NCI-H146 treated with DMSO at 0.1 percent for 48 hours (cell line): ENCODE measurements around the gene HSPA9.

Source experiments
- DNase-seq: peaks from one replicate; lab custom pipeline; 2025; ENCODE audit not compliant: unreplicated experiment; lab: John Stamatoyannopoulos, UW

The HSPA9 gene

GRCh38 chr5:138564242-138564641 is 11.0 kb downstream of the HSPA9 start:
- no peak for DNase-seq

DNA sequence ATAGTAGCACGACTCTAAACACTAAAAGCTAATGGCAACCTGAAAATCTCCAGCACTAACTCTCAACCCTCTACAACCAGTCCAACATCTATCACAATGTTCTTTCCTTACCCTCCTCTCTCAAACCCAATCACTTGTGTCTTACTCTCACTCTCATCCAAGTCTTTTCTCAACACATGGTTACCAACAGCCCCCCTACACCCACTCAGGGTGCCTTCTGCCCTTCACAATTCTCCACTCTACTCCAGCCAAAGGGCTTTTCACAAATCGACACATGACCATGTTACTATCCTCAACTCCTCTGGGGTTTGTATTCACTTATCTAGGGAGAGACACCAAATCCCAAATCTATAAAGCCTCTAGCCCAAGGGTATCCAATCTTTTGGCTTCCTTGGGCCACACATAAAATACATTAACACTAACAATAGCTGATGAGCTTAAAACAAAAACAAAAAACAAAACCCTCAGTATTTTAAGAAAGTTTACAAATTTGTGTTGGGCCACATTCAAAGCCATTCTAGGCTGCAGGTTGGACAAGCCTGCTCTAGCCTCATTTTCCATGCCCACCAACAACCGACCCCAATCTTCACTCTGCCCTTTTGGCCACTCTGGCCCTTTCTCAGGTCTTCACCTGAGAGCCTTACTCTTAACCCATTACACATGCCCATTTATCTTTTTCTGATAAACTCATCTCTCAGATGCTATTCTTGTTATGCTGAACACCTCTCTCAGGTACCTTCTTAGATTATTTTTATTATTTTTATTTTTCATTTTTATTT is 11.7 kb downstream of the HSPA9 start:
- no peak for DNase-seq

- DNase-seq = no peak
These were observed 14.2 kb downstream of the HSPA9 start for GRCh38 chr5:138560971-138561370.

DNA sequence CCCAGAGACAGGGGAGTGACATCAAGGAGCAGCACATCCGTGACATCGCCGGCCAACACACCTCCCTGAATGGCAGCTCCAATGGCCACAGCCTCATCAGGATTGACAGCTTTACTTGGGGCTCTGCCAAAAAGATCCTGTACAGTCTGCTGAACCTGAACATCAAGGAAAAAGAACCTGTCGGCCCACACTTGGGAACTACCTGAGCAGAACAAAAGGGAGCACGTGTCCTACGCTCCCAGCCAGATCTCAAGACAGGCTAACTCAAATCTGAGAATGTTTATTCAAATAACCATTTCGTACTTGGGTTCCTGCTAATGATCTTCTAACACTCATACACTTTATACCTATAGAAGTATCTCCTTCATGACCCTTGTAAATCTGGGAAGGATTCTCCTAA is 15.3 kb downstream of the HSPA9 start:
- DNase-seq = no peak

GRCh38 chr5:138557677-138558076 is 17.5 kb downstream of the HSPA9 start:
- no peak for DNase-seq

DNA sequence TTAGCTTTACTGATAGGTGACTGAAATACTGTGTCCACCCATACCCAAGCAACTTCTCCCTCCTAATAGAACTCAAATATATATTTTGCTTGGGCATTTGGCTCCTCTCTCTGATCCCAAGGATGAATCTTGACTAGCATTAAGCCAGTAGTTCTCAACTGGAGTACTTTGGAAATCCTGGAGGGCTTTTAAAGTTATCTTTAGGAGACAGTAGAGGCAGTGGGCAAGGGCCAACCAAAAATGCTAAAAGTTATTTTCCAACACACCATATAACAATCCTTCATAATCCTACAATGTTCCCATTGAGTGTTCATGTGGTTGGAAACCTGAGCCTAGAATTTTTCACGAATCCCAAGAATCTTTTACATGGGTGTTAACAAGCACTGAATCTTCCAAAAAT is 21.1 kb downstream of the HSPA9 start:
- no peak for DNase-seq

GRCh38 chr5:138553437-138554095 is 21.6 kb downstream of the HSPA9 start:
- no peak for DNase-seq

- no peak for DNase-seq
These were observed 22.5 kb downstream of the HSPA9 start for GRCh38 chr5:138552657-138553056.

- no peak for DNase-seq
These were observed 25.8 kb downstream of the HSPA9 start for GRCh38 chr5:138549414-138549813.

DNA sequence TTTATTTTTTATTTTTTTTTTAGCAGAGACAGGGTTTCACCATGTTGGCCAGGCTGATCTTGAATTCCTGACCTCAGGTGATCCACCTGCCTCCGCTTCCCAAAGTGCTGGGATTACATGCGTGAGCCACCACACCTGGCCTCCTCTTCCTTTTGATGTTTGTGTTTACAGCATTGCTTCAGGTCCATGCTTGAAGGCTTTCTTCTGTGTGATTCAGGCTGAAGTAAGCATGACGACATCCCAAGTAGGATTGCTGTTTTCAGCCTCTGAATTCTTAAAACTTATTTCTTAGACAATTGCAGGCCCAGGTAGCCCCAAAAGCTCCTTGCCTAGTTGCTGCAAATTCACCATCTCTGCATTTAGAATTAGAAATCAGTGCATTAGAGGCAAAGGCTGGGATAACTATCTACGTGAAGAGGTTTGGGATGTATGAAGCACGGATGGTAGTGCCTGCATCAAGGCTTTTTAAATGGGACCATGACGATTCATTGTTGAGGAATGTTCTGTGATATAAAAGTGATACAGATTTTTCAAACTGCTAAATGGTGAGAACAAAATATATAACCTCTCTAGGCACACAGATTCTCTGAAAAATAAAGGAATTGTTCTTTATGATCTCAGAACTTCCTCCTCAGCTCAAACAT is 29.2 kb downstream of the HSPA9 start:
- no peak for DNase-seq

DNA sequence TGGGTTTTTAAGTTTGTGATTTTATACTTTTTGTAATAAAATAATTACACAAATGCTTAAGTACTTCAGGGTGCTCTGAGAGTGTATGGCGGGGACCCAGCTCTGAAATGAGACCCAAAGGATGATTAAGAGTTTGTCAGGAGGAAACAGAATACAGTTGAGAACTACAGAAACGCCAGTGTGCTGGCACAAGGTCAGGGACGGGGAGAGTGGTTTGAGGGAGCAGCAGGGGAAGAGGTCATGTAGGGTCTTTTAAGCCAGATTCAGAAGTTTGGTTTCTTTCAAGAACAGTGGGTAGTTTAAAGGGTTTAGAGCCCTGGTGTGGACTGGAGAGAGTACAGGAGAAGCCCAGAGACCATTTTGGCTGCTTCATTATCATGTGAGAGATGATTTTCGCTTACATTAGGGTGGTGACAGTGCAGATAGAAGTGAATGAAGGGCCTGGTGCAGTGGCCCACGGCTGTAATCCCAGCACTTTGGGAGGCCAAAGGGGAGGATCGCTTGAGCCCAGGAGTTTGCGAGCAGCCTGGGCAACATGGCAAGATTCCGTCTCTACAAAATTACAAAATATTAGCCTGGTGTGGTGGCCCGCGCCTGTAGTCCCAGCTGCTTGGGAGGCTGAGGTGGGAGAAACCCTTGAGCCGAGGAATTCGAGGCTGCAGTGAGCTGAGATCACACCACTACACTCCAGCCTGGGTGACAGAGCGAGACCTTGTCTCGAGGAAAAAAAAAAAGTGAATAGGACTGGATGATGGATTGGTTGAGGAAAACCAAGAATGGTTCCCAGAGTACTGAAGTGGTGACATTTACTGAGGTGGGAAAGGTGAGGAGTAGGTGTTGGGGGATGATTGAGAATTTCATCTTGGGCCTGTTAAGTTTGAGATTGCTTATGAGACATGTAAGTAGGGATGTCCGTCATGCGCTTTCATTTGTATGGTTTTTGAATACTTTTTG is 30.7 kb downstream of the HSPA9 start:
- no peak for DNase-seq

GRCh38 chr5:138543730-138544104 is 31.5 kb downstream of the HSPA9 start:
- peak; percentile 56 for DNase-seq

DNA sequence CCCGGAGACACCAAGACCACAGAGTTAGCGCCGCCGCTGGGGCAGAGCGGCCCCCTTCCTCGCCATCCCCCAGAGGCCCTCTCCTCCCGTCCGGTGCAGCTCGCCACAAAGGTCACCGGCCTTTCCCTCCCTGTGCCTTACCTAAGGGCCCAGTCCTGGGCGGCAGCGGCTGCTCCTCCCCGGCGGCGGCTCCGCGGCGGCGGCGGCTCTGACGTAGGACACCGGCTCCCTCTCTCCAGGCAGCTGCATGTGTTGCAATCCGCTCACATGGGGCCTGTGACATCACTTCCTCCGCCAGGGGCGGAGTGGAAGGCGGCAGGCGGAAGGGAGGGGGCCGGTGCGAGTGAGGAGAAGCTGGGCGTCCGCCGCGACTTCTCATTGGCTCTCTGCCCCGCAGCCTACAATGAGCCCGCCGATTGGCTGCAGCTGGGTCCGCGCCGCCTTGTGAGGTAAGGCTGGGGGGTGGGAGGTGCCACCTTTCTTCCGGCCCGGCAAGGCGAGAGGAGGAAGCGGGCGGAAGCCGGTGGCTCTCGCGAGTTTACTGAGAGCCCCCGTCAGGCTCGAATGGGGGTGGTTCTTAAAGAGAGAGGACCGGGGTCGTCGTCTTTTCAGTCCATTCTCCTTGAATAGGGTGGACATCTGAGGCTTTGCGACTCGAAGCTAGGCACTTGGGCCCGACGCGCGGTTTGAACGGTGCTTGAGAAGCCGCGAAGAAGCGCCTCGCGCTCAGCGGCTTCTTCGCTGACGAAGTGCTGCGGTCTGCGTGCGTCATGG is 32.1 kb downstream of the HSPA9 start, which contains the start of gene ETF1:
Gene ETF1 (minus strand): TSS at position 281 of the 774 bp plus-strand sequence. CDS start 318 bp downstream, outside the sequence.
- peak; percentile 91 for DNase-seq

- DNase-seq = no peak
These were observed 32.8 kb downstream of the HSPA9 start for GRCh38 chr5:138542180-138542955.

DNA sequence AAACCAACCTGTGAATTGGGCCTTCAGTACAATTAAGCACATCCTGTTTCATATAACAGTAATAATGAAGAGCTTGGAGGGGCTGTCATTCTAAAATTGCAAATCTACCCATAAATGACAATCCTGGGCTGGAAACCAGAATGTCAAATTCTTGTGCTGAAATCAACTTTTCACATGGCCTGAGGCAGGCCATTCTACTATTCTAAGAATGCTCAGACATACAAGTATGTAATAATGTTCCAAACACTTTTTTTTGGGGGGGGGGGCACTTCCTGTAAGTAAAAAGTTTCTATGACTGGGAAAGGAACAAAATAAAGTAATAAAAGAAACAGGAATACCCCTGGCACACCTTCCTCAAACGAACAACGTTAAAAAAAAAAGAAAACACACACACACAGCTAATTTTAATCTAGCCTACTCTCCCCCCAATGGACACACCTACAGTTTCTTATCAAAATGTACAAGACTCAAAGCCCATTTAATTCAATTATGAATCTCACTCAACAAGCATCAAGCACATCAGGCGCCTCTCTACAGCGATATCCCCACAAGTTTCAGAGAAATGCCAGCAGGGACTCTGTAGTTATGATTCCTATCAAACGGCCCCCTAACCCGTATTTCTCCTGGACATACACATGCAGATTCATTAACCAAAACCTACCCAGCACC is 33.6 kb downstream of the HSPA9 start:
- no peak for DNase-seq

DNA sequence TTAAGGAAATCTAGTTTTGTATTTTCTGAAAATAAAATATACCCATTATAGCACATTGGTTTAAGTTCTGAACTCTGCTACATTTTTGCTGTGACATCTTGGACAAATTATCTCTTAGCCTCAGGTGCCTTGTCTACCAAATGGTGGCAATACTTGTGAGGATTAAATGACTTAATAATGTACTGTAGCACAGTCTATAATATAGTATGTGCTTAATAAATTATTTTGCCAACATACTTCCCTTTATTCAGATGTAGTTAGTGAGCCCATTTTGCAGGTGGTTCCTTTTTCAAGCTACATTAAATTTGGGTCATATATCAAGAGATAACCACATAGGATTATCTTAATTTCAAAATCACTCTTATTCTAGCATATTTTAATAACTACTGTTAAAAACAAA is 35.4 kb downstream of the HSPA9 start:
- DNase-seq = no peak

DNA sequence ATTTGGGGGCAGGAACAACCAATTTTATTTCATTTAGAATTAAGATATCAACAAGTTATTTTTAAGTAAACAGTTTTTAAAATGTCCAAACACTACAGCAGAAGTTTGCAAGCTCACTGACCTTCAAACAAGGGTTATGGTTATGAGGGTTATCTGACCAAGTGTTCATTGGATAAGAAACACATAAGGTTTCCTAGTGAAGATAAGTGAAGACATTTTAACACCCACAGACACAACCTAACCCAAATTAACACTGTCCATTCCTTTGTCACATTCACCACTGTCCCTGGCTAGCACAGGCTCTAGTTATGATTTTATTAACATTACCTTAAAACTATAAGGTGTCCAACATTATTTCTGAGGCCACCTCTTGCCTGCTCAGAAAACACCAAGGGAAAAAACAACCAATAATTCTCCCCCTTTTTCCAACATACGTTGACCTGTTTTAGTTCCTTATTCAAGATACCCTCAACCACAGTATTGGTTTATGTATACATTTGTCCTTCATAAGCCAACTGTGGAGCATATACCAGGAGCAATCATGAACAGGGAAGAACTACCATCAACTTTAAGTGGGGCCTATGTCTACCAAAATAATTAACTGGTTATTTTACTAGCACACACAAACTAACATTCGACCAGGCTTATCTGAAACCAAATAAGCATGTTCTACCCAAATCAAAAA is 36.1 kb downstream of the HSPA9 start:
- DNase-seq = no peak

DNA sequence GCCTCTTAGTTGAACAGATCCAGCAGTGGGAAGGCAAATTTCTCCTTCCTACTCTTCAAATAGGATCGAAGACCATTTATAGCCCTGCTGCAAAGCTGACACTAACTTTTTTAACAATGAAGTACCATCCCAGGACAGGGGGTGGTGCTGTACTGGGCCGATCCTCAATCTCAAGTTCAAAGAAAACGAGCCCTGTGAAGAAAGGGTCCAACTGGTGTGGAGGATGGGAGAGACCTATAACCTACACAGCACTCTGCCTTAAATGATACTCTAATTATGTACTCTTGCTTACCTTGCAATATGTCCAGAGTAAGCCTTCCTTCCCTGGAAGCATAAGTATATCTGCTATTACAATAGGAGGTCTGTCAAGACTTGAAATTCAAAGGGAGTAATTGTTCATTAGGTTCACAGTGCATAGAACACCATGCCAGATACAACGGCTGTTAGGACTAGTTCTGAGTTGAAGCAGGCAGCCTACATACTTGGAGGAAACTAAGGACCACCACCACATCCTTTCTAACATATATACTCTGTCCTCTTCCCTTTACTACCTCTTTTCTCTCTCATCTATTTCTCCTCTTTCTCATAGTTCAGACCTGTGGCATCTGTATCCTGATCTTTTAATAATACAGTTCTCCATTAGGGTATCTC is 38.4 kb downstream of the HSPA9 start:
- no peak for DNase-seq
